MG63 (cell line): Measurements from ENCODE around the gene MMP25. TPM values are rescaled to one million over a fixed set of nuclear protein-coding genes. Genes with fewer than 3 reads are reported as not detected.
"Not testable (repeated sequence)": the region's sequence is repeated elsewhere in the genome, so short reads cannot be mapped to it uniquely, and the experiment has no call there.

Experiments
- DNase-seq: peaks from one replicate; pipeline ENCODE4 v3.0.0-alpha.2; 2020
- H3K27me3 ChIP-seq: fragments of 250-450 bp; sonication (Bioruptor Pico); 2 replicates; pipeline ENCODE4 v1.5.1; 2020; ENCODE audit warnings: mild to moderate bottlenecking, moderate library complexity
- H3K36me3 ChIP-seq: fragments of 250-450 bp; sonication (Bioruptor Pico); 2 replicates; pipeline ENCODE4 v1.5.1; 2020; ENCODE audit warnings: mild to moderate bottlenecking, moderate library complexity
- H3K4me3 ChIP-seq: fragments of 250-450 bp; sonication (Bioruptor Pico); 2 replicates; pipeline ENCODE4 v1.5.1; 2020; ENCODE audit warnings: mild to moderate bottlenecking, moderate library complexity
- H3K9me3 ChIP-seq: fragments of 250-450 bp; sonication (Bioruptor Pico); 2 replicates; pipeline ENCODE4 v1.5.1; 2020; ENCODE audit warnings: mild to moderate bottlenecking, moderate library complexity
- total RNA-seq: library from RNA; depleted of rRNA; stranded (reverse); fragments of >200 nt; shearing (Covaris generic); gene quantifications from 2 replicates; pipeline ENCODE4 v1.2.3, GENCODE V29; 2014; ENCODE audit warnings: low replicate concordance

MMP25 gene
- total RNA-seq, 1 experiment from 2014 or later = not detected

- H3K9me3 ChIP-seq = no peaks in the 10 kb centered on the region
- no peaks in the 10 kb centered on the region for H3K27me3 ChIP-seq
- H3K4me3 ChIP-seq = peak overlapping the region; percentile 98
- DNase-seq = no peak
- H3K36me3 ChIP-seq = no peaks in the 10 kb centered on the region; the same call in 1 of the 2 replicates
Measured at GRCh38 chr16:3058139-3059030, 12.0 kb downstream of the MMP25 start.

- Histone ChIP-seq H3K4me3 (peak overlapping the region; percentile 98), H3K36me3 (no peaks in the 10 kb centered on the region; the same call in 1 of the 2 replicates), H3K9me3 (no peaks in the 10 kb centered on the region), H3K27me3 (no peaks in the 10 kb centered on the region)
- peak; percentile 93 for DNase-seq
Measured at GRCh38 chr16:3059041-3059722, 12.8 kb downstream of the MMP25 start.

- DNase-seq = no peak
- Histone ChIP-seq H3K36me3 (no peaks in the 10 kb centered on the region; the same call in 1 of the 2 replicates), H3K4me3 (peak overlapping the region; percentile 98), H3K9me3 (no peaks in the 10 kb centered on the region), H3K27me3 (no peaks in the 10 kb centered on the region)
Measured at GRCh38 chr16:3059723-3060242, 13.4 kb downstream of the MMP25 start.

GRCh38 chr16:3060339-3061127 is 14.2 kb downstream of the MMP25 start:
- no peak overlapping the region for H3K4me3 ChIP-seq
- no peaks in the 10 kb centered on the region; the same call in 1 of the 2 replicates for H3K36me3 ChIP-seq
- H3K27me3 ChIP-seq = no peaks in the 10 kb centered on the region
- DNase-seq = no peak
- no peaks in the 10 kb centered on the region for H3K9me3 ChIP-seq

GRCh38 chr16:3062553-3062952 is 16.2 kb downstream of the MMP25 start:
- no peaks in the 10 kb centered on the region; the same call in 1 of the 2 replicates for H3K36me3 ChIP-seq
- no peaks in the 10 kb centered on the region for H3K9me3 ChIP-seq
- H3K4me3 ChIP-seq = no peak overlapping the region
- no peaks in the 10 kb centered on the region for H3K27me3 ChIP-seq
- DNase-seq = no peak

GRCh38 chr16:3063625-3064386 is 17.4 kb downstream of the MMP25 start:
- no peaks in the 10 kb centered on the region for H3K36me3 ChIP-seq
- DNase-seq = no peak
- no peak overlapping the region for H3K4me3 ChIP-seq
- no peaks in the 10 kb centered on the region for H3K9me3 ChIP-seq
- no peaks in the 10 kb centered on the region for H3K27me3 ChIP-seq

- peak; percentile 70 for DNase-seq
- Histone ChIP-seq H3K27me3 (no peaks in the 10 kb centered on the region), H3K36me3 (no peaks in the 10 kb centered on the region), H3K9me3 (no peaks in the 10 kb centered on the region), H3K4me3 (no peak within 1 kb of the TSS)
Measured at GRCh38 chr16:3065069-3065741, 18.8 kb downstream of the MMP25 start, which contains the start of gene IL32. IL32 (plus strand) TSS chr16:3065640; CDS start chr16:3065812, 172 bp downstream.

GRCh38 chr16:3065742-3066439 is 19.5 kb downstream of the MMP25 start:
- Histone ChIP-seq H3K36me3 (no peaks in the 10 kb centered on the region), H3K27me3 (no peaks in the 10 kb centered on the region), H3K4me3 (no peak overlapping the region), H3K9me3 (no peaks in the 10 kb centered on the region)
- no peak for DNase-seq

GRCh38 chr16:3066440-3066748 is 20.0 kb downstream of the MMP25 start:
- no peak overlapping the region for H3K4me3 ChIP-seq
- no peaks in the 10 kb centered on the region for H3K27me3 ChIP-seq
- H3K9me3 ChIP-seq = no peaks in the 10 kb centered on the region
- no peak for DNase-seq
- no peaks in the 10 kb centered on the region for H3K36me3 ChIP-seq

GRCh38 chr16:3068487-3068886 is 22.1 kb downstream of the MMP25 start:
- H3K36me3 ChIP-seq = no peaks in the 10 kb centered on the region
- no peak overlapping the region for H3K4me3 ChIP-seq
- no peaks in the 10 kb centered on the region for H3K27me3 ChIP-seq
- no peak for DNase-seq
- no peaks in the 10 kb centered on the region for H3K9me3 ChIP-seq

- DNase-seq, H3K36me3 ChIP-seq, H3K27me3 ChIP-seq, H3K4me3 ChIP-seq, H3K9me3 ChIP-seq: not testable (repeated sequence)
Measured at GRCh38 chr16:3069146-3069545, 22.8 kb downstream of the MMP25 start.

- no peak for DNase-seq
- Histone ChIP-seq H3K4me3 (no peak overlapping the region), H3K36me3 (no peaks in the 10 kb centered on the region), H3K9me3 (no peaks in the 10 kb centered on the region), H3K27me3 (peaks cover 4% of the 10 kb centered on the region; the same call in 1 of the 2 replicates)
Measured at GRCh38 chr16:3070608-3071111, 24.3 kb downstream of the MMP25 start.

- Histone ChIP-seq H3K36me3 (no peaks in the 10 kb centered on the region), H3K27me3 (peaks cover 6% of the 10 kb centered on the region), H3K4me3 (no peak overlapping the region), H3K9me3 (no peaks in the 10 kb centered on the region)
- no peak for DNase-seq
Measured at GRCh38 chr16:3071655-3072054, 25.3 kb downstream of the MMP25 start.

GRCh38 chr16:3072148-3072547 is 25.8 kb downstream of the MMP25 start:
- H3K4me3 ChIP-seq, H3K9me3 ChIP-seq, DNase-seq, H3K36me3 ChIP-seq: not testable (repeated sequence)
- peaks cover 10% of the 10 kb centered on the region for H3K27me3 ChIP-seq
